Central memory CD4-positive, alpha-beta T cell (primary cell): Measurements from ENCODE around the gene ST7.

Source experiments
- DNase-seq: peaks from one replicate; pipeline ENCODE4 v3.0.0; 2022

The ST7 gene

GRCh38 chr7:117072620-117073118 is 119.4 kb downstream of the ST7 start:
- DNase-seq = no peak

- DNase-seq = no peak
Measured at GRCh38 chr7:117074378-117074777, 121.1 kb downstream of the ST7 start.

GRCh38 chr7:117075934-117076333 is 122.6 kb downstream of the ST7 start:
- no peak for DNase-seq

GRCh38 chr7:117076426-117076943 is 123.2 kb downstream of the ST7 start:
- no peak for DNase-seq

- DNase-seq = no peak
Measured at GRCh38 chr7:117077658-117078057, 124.4 kb downstream of the ST7 start.

DNA sequence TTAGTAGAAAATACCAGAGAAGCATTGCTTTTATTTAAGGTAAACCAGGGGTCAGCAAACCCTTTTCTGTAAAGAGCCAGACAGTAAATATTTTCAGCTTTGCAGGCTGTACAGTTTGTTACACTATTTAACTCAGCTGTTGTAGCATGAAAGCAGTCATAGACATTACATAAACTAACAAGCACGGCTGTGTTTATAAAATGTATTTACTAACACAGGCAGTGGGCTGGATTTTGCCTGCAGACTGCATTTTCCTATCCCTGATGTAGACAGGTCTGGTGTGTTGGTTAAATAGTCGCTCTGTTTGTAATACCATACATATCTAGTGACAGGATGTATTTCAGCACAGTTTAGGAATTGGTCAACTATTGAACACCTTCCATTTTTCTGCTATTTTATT is 129.3 kb downstream of the ST7 start:
- no peak for DNase-seq

GRCh38 chr7:117083648-117084047 is 130.3 kb downstream of the ST7 start:
- no peak for DNase-seq

- DNase-seq = no peak
Measured at GRCh38 chr7:117084286-117084685, 131.0 kb downstream of the ST7 start.

DNA sequence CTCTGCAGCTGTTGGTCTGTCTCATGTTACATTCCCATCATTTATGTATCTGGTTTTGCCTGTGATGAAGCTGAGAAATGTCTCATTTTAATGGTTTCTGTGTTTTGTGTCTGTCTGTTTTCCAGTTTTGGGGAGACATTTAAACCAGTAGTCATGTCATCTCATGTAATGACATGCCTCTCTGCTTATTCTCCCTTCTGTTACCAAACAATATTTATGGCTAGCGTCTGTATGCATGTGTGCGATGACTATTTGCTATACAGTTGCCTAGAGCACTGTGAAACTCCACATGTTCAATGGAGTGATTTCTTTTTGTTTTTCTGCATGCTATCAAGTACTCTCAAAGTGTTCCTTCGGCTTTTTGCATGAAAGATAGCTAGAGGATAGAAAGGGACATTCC is 132.0 kb downstream of the ST7 start:
- DNase-seq = no peak

GRCh38 chr7:117085769-117086463 is 132.6 kb downstream of the ST7 start:
- no peak for DNase-seq

DNA sequence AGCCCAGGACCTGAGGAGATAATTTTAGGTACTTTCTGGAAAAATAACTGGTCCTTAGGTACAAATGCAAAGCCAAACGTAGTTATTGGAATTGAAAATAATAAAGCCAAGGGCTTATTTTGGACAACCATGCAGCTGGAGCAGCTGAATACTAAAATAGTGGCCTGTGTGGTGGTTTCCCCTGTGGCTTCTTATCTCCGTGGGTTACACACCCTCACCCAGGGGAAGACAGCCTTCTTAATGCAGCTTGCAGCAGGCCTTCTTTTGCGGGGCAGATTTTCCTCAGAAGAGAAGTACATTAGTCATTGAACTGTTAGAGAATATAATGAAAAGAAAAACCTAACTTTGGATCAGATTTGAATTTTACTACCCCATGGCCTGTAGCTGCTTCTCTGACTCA is 133.5 kb downstream of the ST7 start:
- DNase-seq = no peak

- DNase-seq = no peak
Measured at GRCh38 chr7:117087639-117088396, 134.5 kb downstream of the ST7 start.

DNA sequence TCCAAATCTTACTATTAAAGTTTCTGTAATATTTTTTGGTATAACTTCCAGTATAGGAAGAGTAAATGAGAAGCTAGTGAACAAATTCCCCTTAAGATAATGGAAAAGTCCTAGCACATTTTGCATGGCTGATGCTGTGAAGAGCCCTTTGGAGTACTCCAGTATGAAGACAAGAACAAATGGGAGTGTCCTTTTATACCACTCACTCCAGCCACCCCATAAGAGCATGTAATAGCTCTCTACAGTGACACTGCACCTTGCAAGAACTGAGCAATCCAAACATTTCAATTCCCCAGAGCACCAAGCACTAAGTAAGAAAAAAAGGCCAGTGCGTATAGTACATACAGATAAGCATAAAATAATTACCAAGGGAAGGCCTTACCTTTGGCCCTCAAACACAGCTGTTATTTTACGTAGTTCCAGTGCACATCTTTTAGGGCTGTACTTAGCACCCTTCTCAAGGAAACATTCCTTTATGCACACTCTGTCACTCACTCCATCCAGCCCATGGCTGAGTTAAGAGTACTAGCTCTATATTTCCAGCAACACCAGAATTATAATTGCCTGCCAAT is 135.4 kb downstream of the ST7 start:
- no peak for DNase-seq

- DNase-seq = no peak
Measured at GRCh38 chr7:117090791-117091190, 137.5 kb downstream of the ST7 start.

GRCh38 chr7:117091721-117092120 is 138.4 kb downstream of the ST7 start:
- DNase-seq = no peak

- DNase-seq = no peak
Measured at GRCh38 chr7:117092785-117093184, 139.5 kb downstream of the ST7 start.

- no peak for DNase-seq
Measured at GRCh38 chr7:117094457-117094856, 141.2 kb downstream of the ST7 start.

DNA sequence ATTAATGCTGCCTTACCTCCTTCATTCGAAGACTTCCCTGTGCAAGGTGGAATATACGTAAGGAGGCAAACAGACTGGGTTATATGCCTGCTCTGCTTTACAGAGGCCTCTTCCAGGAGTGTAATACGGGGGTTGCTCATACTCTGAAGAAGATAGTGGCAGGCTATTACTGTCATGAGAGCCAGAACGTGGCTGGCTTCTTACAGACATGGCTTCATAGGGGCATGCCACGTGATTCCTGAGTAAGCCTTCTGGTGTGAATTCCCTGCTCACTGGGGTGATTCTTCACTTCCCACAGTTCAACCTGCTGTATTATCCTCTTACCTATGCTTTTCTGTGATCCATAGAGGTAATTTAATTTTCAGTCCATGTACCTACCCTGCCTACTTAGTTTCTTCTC is 141.8 kb downstream of the ST7 start:
- DNase-seq = no peak

GRCh38 chr7:117096330-117096729 is 143.0 kb downstream of the ST7 start:
- DNase-seq = no peak

DNA sequence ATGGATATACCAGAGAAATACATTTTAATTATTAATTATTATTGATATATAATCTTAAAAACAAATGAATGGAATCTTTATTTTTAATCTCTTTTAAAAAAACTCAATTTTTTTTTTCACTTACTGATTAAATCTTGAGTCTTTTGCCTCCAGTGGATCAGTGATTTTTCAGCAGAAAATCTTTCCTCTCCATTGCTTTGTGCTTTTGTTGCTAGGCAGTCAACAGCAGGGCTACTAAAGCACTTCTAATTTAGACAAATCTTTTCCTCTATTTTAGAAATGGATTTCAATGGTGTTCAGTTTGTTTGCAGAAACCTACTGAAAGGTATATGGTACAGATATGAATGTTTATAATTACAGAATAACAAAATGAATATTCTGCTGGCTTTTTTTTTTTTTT is 143.6 kb downstream of the ST7 start:
- no peak for DNase-seq

DNA sequence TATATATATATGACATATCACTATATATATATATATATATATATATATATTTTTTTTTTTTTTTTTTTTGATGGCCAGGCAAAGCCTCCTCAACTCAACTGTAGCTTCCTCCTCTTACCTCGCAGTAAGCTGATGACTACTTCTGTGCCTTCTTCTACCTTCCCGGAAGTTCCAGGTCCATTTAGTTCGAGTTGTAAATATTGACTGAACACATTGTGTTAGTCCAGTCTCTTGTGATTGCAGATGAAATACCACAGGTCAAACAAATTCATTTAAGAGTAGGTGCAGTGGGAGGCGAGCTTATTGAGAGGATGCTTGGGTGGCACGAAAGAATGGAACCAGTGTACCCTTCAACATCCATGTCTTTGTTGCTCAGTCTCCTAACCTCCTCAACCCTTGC is 144.6 kb downstream of the ST7 start:
- DNase-seq = no peak

- no peak for DNase-seq
Measured at GRCh38 chr7:117098457-117098856, 145.2 kb downstream of the ST7 start.

DNA sequence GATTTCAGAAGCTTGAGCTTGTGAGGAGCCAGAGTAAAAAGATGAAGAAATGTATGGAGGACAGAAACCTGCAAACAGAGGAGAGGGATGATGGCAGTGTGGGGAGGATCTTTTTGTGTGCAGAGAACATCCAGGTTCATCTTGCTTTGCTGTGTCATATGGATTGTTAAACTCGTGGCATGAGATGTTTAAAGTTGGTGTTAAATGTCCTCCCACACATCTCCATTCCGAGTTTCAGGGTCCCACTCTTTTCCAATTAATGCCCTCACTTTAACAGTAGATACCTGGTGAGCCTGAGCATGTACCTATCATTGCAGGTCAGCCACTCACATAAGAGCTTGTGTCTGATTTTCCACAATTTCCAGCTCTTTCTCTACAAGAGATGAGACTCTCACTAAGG is 147.7 kb downstream of the ST7 start:
- no peak for DNase-seq
